Kidney epithelial cell (primary cell): ENCODE data around the gene MIPEP. TPM values are rescaled to one million over a fixed set of nuclear protein-coding genes. Genes with fewer than 3 reads are reported as not detected.
A peak's percentile ranks its signal among the peaks of the same experiment; 100 is the strongest.

Source experiments
- DNase-seq: peaks from one replicate; pipeline ENCODE4 v3.0.0-alpha.2; 2010; ENCODE audit warnings: low read depth
- H3K27me3 ChIP-seq: 2 replicates; pipeline ENCODE4 v1.6.0; 2011; ENCODE audit warnings: low read length; ENCODE audit not compliant: control insufficient read depth, insufficient read depth
- H3K36me3 ChIP-seq: 2 replicates; pipeline ENCODE4 v1.5.1; 2011; ENCODE audit warnings: low read length; ENCODE audit not compliant: control insufficient read depth, insufficient read depth
- H3K4me3 ChIP-seq: 2 replicates; pipeline ENCODE4 v1.5.1; 2011; ENCODE audit warnings: low read depth, mild to moderate bottlenecking, control low read depth, low read length
- total RNA-seq: library from RNA; depleted of rRNA; stranded (reverse); fragments of >200 nt; gene quantifications from 2 replicates; pipeline ENCODE4 v1.2.3, GENCODE V29; 2015
- TF ChIP-seq, protein P1 (sequence below): IDR thresholded peaks from 2 replicates; pipeline ENCODE4 v1.5.1; 2011; ENCODE audit warnings: mild to moderate bottlenecking, moderate library complexity, low read length, control low read depth, inconsistent platforms; ENCODE audit not compliant: insufficient read depth, poor library complexity, severe bottlenecking

The MIPEP gene
- total RNA-seq, 1 donor from 2014 or later, result 25.6 TPM

DNA sequence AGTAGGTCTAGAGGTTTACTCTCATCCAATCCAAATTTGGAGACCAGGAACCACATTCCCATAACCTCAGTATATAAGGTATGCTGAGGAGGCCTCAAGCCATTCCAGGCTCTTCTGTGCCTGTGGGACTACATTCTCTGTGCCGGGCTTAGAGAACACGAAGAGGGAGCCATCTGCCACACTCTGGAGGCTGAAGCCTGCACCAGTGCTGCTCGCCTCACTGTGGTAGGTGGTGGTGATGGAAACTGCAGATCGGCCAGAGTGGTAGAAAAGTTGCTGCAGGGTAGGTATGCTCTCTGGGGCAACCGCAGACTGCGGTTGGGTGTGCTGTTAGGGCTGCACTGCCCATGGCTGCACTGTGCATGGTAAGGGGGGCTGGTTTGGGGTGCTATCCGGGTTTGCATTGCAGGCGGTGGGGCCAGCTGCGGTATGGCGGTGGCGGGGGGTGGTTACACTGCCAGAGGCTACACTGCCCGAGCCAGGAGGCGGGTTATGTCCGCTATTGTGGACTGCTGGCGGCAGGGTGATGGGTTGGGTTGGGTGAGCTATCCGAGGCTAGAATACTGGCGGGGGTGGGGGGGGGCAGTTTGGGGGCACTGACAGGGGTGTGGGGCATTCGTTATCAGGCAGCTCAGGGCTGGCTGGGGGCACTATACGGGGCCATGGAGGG lies 174.0 kb downstream of the MIPEP start:
- H3K27me3 ChIP-seq, result no peaks in the 10 kb centered on the region
- DNase-seq, result no peak
- no peaks in the 10 kb centered on the region for H3K36me3 ChIP-seq
- TF ChIP-seq, protein P1, sequence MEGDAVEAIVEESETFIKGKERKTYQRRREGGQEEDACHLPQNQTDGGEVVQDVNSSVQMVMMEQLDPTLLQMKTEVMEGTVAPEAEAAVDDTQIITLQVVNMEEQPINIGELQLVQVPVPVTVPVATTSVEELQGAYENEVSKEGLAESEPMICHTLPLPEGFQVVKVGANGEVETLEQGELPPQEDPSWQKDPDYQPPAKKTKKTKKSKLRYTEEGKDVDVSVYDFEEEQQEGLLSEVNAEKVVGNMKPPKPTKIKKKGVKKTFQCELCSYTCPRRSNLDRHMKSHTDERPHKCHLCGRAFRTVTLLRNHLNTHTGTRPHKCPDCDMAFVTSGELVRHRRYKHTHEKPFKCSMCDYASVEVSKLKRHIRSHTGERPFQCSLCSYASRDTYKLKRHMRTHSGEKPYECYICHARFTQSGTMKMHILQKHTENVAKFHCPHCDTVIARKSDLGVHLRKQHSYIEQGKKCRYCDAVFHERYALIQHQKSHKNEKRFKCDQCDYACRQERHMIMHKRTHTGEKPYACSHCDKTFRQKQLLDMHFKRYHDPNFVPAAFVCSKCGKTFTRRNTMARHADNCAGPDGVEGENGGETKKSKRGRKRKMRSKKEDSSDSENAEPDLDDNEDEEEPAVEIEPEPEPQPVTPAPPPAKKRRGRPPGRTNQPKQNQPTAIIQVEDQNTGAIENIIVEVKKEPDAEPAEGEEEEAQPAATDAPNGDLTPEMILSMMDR, result no peak
- no peak overlapping the region for H3K4me3 ChIP-seq

DNA sequence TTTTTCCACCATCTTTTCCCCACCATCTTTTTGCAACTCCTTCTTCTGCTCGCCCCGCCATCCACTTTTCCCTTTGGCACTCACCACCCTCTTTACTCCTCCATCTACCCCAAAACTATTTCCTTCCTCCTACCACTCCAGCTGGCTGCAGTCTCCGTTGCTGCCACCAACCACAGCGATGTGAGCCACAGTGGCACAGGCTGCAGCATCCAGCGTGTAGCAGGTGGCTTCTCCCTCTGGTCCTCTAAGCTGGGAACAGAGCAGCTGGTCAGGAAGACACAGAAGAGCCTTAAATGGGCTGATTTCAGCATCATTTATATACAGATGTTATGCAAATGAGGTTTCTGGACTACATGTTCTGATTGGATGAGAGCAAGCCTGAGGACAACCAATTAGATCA lies 174.5 kb downstream of the MIPEP start:
- Histone ChIP-seq H3K27me3 (no peaks in the 10 kb centered on the region), H3K36me3 (no peaks in the 10 kb centered on the region), H3K4me3 (no peak overlapping the region)
- no peak for DNase-seq
- TF ChIP-seq, protein P1, result no peak

DNA sequence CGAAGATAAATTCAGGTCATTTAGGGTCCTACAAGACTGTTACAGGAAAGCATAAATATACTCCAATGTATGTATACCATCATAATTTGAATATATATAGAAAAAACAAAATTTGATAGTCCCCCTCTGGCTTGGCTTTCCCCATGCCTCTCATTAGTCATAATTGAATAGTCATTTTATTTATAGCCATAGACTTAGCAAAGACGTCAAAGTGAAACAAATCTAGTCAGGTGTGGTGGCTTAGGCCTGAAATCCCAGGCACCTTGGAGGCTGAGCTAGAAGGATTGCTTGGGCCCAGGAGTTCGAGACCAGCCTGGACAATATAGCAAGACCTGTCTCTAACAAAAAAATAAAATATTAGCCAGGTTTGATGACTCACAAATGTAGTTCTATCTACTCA lies 177.8 kb downstream of the MIPEP start:
- H3K27me3 ChIP-seq, result no peaks in the 10 kb centered on the region
- no peak for DNase-seq
- H3K4me3 ChIP-seq, result no peak overlapping the region
- H3K36me3 ChIP-seq, result no peaks in the 10 kb centered on the region
- TF ChIP-seq, protein P1, result no peak

DNA sequence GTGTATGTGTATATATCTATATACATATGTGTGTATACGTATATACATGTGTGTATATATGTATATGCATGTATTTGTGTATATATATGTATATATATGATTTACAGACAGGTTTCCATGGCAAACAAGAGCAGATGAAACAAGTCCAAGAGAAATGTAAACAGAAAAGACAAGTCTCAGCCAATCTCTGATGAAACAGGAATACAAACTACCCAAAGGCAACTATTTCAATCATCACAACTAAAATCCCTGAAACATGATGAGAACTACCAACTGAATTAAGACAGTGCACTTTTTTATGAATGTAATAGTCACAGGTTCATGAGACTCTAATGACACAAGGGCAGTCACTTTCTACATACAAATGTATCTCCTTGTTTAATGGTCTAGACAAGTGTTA lies 178.8 kb downstream of the MIPEP start:
- H3K4me3 ChIP-seq, result no peak overlapping the region
- no peak for DNase-seq

DNA sequence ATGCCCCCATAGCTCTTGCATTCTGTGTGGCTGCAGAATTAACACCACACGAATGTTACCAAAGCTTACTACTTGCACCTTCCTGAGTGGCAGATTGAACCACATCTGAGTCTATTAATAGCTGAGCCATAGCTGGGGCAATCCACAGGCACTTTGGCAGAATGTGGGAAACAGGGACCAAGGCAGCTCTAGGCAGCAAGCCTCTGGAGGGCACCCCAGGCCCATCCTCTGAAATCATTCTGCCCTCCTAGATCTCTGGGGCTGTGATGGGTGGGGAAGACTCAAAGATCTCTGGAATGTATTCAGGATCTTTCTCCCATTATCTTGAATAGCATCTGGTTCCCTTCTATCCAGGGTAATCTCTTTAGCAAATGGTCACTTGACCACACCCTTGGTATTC lies 179.7 kb downstream of the MIPEP start:
- Histone ChIP-seq H3K27me3 (no peaks in the 10 kb centered on the region), H3K4me3 (no peak overlapping the region), H3K36me3 (no peaks in the 10 kb centered on the region)
- TF ChIP-seq, protein P1, result no peak
- no peak for DNase-seq

More for the DNA sequence above, 178.8 kb downstream of the MIPEP start:
- no peaks in the 10 kb centered on the region for H3K27me3 ChIP-seq
- H3K36me3 ChIP-seq, result no peaks in the 10 kb centered on the region
- TF ChIP-seq, protein P1, result no peak

DNA sequence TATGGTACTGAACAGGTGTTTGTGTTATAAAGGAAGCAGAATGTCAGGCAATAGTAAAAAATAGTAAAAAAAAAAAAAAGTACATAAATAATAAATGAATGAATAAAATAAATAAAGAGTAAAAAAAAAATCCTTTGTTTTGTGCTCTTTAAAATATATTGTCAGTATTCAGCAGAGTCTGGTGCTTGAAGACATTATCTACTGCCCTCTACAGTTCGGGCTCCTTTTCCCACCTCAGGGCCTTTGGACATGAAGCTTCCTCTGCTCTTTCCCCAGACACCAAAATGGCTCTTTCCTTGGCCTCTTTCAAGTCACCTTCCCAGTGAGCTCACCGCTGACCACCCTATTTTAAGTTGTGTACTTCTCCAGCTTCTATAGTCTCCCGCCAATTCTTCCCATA lies 181.5 kb downstream of the MIPEP start:
- H3K4me3 ChIP-seq, result no peak overlapping the region
- no peaks in the 10 kb centered on the region for H3K27me3 ChIP-seq
- TF ChIP-seq, protein P1, result peak; percentile 43
- H3K36me3 ChIP-seq, result no peaks in the 10 kb centered on the region
- no peak for DNase-seq
